Activated CD8-positive, alpha-beta memory T cell treated with anti-CD3 and anti-CD28 coated beads for 36 hours (primary cell): ENCODE results near the gene SLC6A20. TPM values are rescaled to one million over a fixed set of nuclear protein-coding genes. Genes with fewer than 3 reads are reported as not detected.

Experiments
- CTCF ChIA-PET: fragments of 350-600 bp; sonication (Branson Sonifier 250); formaldehyde crosslinking; loops from one replicate; lab custom pipeline; 2021; ENCODE audit warnings: antibody characterized with exemption; lab: Charles Lee
- POLR2A ChIA-PET: fragments of 350-600 bp; sonication (Branson Sonifier 250); formaldehyde crosslinking; loops from one replicate; lab custom pipeline; 2021; ENCODE audit warnings: antibody characterized with exemption; lab: Charles Lee
- total RNA-seq, 2 experiments: library from RNA; stranded (reverse); gene quantifications; one replicate each; pipeline ENCODE4 v1.2.3, GENCODE V29; 2021

Gene SLC6A20
- total RNA-seq, 2 experiments from 2014 or later, result 0.08 to 0.13 TPM

DNA sequence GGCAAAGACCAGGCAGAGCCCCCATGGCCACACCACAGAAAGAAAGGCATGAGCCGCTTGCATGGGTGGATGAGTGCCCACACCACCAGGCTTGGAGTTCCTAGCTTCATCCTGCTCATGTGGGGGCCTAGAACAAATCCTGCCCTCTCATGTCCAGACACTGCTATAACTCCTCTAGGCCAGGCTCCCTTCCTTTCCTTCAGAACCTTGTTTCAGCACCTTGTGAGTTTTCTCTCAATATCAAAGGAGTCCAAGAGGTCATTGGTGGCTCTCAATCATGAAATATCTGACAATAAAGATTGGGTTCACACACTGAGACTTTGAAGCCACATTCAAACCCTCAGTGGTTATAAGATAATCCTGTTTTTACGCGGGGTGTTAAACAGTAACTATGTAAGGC is 12.7 kb downstream of the SLC6A20 start:
- POLR2A ChIA-PET, result no interaction called here

DNA sequence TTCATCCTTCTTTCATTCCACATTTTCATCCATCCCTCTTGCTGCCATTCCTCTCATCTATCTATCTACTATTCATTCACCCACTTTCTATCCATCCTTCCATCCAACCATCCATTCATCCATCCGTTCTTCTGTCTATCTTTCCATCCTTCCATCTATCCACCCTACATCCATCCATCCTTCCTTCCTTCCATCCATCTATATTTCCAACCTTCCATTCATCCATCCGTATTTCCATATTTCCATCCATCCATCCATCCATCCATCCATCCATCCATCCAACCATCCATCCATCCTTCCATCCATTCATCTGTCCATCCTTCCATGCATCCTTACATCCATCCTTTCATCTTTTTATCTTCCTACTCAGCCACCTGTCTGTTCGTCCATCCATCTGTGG is 14.0 kb downstream of the SLC6A20 start:
- CTCF ChIA-PET, result interaction anchor here (1.0 kb wide), 1 partner anchor 17 kb away, joined by 3 read pairs; no protein-coding TSS in a partner anchor
- POLR2A ChIA-PET, result no interaction called here

More for the DNA sequence above, 12.7 kb downstream of the SLC6A20 start:
- CTCF ChIA-PET, result no interaction called here

DNA sequence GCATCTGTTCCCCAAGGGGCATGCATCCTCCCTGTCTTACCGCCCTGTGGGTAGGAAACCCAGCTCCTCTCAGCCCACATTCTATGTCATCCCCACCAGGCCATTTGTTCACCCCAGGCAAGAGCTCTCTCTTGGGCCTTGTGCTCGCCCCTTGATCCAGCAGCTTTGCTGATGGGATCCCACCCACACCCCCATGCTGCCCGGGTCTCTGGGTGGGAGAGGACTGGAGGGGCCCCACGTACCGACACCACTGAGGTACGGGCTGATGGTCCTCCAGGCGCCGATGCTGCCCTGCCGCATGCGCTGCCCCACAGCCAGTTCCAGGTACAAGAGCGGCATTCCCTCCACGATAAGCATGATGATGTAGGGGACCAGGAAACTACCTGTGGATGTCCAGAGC is 14.5 kb downstream of the SLC6A20 start:
- ChIA-PET CTCF (interaction anchor here (1.0 kb wide), 1 partner anchor 16 kb away, joined by 3 read pairs; no protein-coding TSS in a partner anchor), POLR2A (no interaction called here)

- ChIA-PET POLR2A (no interaction called here), CTCF (no interaction called here)
Observed at GRCh38 chr3:45781271-45781670, 15.1 kb downstream of the SLC6A20 start.

GRCh38 chr3:45779746-45780735 is 16.3 kb downstream of the SLC6A20 start:
- POLR2A ChIA-PET, result no interaction called here
- CTCF ChIA-PET, result no interaction called here

DNA sequence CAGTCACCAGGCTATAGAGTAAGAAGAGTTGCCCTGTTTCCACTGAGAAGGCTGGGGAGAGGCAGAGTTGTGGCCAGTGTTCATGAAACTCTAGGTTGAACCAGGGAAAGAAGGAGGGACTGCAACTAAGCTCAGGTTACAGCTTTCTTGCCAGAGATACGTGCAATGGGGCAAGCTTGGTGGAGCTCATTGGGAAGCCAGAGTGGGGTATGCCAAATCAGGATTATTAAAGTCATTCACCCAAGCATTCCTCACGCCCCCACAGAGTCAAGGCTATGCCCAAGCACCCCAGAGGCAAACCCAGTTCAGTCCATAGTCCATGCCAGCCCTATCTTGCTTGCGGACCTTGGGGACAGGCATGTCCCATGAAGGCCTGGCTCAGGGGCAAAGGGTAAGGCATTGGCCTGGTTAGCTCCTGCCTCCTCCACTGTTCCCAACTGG is 17.6 kb downstream of the SLC6A20 start:
- POLR2A ChIA-PET, result no interaction called here
- CTCF ChIA-PET, result no interaction called here

DNA sequence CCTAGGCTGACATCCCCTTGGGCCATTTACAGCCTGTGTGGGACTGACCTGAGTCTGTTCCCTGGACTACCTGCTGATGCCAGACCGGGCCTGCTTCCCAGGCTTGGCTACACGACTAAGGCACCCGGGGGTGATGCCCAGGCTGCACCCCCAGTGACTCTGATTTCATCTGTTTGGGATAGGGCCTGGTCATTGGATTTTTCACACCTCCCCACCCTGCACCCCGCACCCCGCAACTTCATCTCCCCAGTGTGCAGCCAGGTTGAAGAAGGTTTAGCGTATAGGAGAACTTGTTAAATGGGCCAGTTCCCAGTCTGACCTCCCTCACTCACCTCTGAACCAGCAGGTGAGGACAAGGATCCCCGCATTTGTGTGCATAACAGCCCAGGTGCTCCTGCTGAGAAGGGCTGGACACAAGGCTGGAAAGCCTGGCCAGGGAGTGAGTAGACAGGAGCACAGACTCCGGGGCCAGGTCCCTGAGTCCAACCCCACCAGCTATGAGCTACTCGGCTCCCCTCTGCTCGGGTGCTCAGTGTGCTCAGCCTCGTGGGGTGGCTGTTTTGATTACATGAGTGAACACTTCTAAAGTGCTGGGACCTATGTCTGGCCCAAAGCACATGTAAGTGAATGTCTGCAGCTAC is 18.5 kb downstream of the SLC6A20 start:
- ChIA-PET CTCF (interaction anchor here (2.0 kb wide), 1 partner anchor 17 kb away, joined by 6 read pairs; no protein-coding TSS in a partner anchor), POLR2A (no interaction called here)

DNA sequence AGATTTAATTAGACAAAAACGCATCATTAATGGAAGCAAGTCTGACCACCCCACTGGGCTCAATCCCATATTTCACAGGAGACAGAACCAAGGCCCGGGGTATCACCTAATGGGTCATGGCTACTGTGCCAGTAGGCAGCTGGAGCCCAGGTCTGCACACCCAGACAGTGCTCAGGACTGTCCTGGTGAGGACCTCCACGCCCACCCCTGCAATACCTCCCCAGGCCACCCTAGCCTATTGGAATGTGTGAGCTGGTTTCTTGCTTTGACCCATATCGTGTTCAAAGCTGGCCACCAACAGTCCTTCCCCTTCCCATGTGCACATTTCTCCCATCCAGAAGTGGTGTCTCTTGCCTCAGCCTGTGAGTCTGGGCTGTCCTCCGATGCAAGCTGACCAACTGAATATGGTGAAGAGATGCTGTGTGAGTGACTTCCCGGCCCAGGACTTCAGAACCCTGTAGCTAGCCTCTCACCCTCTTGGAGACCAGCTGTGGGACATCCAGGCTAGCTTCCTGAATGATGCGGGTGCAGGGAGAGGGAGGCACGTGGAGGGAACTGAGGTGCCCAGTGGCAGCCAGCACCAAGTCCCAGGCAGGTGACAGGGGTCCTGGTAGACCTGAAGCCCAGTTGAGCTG is 19.1 kb downstream of the SLC6A20 start:
- CTCF ChIA-PET, result interaction anchor here (2.0 kb wide), 1 partner anchor 16 kb away, joined by 6 read pairs; no protein-coding TSS in a partner anchor

GRCh38 chr3:45776611-45777010 is 19.7 kb downstream of the SLC6A20 start:
- CTCF ChIA-PET, result interaction anchor here (2.0 kb wide), 1 partner anchor 15 kb away, joined by 6 read pairs; no protein-coding TSS in a partner anchor
- POLR2A ChIA-PET, result no interaction called here

More for the DNA sequence above, 19.1 kb downstream of the SLC6A20 start:
- POLR2A ChIA-PET, result no interaction called here

DNA sequence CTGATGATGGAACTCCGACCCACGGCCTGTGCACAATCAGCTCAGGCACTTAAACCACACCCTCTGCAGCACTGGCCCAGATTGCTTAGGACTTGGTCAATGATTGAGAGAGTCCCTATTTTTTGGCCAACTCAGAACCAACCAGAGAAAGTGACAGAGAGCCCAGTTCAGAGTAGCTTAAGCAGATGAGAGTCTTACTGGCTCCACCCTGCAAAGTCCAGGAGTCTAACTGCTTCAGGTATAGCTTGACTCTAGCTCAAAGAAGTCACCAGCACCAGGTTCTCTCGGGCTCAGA is 20.1 kb downstream of the SLC6A20 start:
- ChIA-PET CTCF (interaction anchor here (2.0 kb wide), 1 partner anchor 15 kb away, joined by 6 read pairs; no protein-coding TSS in a partner anchor), POLR2A (no interaction called here)

- ChIA-PET CTCF (no interaction called here), POLR2A (no interaction called here)
Observed at GRCh38 chr3:45775571-45776300, 20.6 kb downstream of the SLC6A20 start.

GRCh38 chr3:45774581-45775521 is 21.5 kb downstream of the SLC6A20 start:
- ChIA-PET POLR2A (no interaction called here), CTCF (interaction anchor here (0.7 kb wide), 1 partner anchor 1331 kb away, joined by 3 read pairs; no protein-coding TSS in a partner anchor)

- ChIA-PET CTCF (interaction anchor here (0.7 kb wide), 1 partner anchor 1332 kb away, joined by 3 read pairs; no protein-coding TSS in a partner anchor), POLR2A (no interaction called here)
Observed at GRCh38 chr3:45773714-45774449, 22.5 kb downstream of the SLC6A20 start.

DNA sequence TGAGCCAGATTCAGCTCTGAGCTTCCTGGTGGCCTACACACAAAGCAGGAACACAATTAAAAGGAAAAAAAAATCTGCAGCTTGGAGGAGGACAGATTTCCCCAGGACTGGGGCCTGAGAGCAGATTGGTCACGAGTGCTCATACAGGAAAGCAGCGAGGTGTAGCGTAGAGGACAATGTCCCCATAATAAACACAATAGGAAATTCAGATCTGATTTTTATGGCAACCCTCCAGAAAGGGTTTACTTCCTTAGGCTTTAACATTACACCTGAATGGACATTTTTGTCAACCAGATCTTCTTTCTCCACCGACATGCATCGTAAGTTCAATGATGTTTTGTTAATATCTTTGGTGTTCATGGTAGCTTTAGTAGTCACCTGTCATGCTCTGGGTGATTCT is 23.3 kb downstream of the SLC6A20 start:
- ChIA-PET POLR2A (no interaction called here), CTCF (no interaction called here)

DNA sequence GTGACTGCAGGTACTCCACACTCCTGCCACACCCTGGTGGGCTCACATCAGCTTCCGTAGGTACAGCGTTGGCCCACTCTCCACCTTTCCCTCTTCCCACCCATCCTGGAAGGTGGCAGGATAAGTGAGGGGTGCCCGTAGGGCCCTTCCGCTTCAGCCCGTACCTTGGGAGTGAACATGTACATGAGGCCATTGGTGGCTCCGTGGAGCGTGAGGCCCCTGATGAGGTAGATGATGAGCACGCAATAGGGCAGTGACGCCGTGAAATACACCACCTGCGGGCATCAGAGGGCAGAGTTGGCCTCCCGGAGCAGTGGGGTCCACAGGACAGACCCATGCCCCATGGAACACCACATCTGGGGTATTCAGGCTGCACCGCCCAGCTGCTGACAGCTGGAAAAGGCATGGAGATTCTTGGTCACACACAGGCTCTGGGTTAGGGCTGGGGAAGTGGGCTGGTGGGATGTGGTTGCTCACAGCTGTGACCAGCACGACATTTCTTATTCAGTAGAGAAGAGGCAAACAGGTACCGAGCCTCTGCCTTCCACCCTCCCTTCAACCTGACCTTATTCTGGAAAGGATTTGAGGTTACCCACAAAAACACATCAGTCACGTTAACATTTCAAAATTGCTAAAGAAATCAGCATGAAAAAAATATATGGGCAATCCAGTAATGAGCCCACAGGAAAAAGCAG is 23.8 kb downstream of the SLC6A20 start:
- POLR2A ChIA-PET, result no interaction called here
- CTCF ChIA-PET, result no interaction called here

- ChIA-PET POLR2A (no interaction called here), CTCF (no interaction called here)
Observed at GRCh38 chr3:45771831-45772230, 24.5 kb downstream of the SLC6A20 start.
